NCI-H2227 treated with DMSO at 0.1 percent for 48 hours (cell line): ENCODE data around the gene ID2.

Source experiments
- DNase-seq: peaks from one replicate; lab custom pipeline; 2025; lab: John Stamatoyannopoulos, UW

Gene ID2

DNA sequence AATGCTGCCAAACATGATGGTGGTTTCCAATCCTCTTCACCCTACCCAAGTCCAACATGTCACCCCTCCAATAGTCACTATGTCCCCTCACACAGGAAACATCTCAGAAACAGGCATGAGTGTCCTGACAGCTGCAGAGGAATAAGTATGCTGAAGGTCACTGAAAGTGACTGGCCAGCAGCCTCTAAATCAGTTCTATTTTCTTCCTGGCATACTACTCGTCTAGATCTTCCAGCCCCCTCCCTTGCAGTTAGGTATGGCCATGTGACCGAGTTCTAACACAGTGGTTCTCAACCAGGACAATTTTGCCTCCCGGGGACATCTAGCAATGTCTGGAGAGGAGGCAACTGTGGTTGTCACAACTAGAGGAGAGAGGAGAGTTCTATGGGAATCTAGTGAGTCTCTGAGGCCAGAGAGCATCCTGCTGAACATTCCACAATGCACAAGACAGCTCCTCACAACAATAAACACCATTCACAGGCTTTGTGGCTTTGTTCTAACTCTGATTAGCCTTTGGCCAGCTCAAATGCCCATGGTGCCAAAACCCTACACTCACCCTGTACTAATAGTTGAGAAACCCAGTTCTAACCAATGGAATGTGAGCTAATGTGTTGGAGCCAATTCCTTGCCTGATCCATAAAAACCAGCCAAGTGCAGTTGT lies 12.6 kb upstream of the ID2 start:
- DNase-seq: no peak

DNA sequence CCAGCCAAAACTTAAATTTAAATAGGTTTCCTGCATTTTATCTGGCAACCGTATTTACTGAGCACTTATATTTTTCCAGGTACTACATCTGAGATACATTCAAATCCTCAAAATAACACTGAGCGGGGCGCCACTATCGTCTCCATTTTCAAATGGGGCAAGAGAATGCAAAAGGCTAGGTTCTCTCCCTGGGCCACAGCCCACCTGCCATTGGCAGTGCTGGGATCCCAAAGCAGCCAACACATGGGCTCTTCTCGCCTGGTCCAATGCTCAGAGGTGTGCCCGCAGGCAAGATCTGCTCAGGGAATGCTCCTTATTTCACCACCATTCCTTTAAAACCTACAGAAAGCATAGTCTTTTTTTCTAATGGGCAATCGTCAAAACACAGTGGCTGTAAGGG lies 11.3 kb upstream of the ID2 start:
- DNase-seq: no peak

DNA sequence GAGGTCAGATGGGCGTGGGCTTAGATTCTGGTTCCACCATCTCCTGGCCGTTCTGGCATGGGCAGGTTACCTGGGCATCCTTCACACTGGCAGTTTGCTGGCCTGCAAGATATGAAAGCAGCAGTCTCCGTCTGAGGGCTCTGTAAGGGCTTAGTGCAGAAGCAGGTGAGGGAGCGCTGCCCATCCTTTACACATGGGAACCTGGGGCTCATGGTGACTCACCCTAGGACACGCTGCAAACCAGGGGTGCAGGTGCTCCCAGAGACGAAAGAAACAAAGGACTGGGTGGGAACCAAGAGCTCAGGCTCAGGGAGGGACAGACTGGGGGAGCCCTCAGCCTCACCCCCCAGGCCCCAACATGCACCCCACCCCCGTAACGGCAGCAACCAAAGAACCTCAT lies 10.7 kb upstream of the ID2 start:
- DNase-seq: no peak

DNA sequence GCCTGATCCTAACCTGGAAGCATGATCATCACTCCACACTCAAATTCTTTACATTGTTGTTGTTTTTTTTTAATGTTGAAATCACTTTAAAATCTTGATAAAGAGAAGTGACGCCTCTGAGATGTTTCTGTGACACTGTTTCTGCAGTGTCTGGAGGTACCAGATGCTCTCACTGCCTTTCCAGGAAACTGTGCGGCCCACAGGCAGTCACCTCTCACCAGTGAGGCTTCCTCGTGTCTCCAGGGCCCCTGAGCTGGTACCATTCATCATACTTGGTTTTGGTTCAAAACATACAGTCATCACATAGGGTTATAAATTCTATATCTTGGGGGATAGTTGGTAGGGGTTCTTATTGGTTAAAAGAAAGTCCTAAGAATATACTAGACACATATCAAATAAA lies 10.1 kb upstream of the ID2 start:
- DNase-seq: no peak

DNA sequence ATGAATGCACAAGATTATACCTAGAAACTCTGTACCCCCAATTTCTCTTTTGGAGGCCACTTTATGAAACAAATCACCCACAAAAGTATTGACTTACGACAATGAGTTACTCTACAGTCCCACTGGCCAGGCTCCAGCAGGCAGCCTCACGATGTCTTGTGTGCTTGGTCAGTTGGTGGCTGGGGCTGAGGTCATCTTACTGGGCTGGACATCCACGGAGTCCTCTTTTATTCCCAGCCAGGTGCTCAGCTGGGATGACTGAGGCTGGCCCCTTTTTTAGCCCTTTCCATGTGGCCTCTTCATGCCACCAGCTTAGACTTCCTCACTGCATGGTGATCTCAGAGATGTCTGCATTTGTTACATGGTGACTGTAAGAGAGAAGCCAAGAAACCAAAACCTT lies 8.9 kb upstream of the ID2 start:
- DNase-seq: no peak

DNA sequence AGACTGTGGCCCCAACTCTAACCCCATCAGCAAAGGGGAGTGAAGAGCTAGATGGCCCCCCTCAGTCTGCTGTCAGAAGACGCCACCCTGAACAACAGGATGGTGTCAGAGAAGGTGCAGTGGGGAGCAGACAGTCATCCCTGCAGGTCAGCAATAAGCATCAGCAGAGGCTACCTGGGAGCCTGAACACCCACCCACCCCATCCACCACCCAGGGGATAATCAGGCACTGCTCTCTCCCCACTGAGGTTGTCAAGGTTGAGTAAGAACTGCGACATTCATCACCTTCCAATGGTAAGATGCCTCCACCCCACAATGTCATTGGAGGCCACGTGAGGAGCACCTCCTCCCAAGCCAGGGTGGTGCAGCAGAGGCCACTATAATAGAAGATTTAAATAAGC lies 8.5 kb upstream of the ID2 start:
- DNase-seq: no peak

DNA sequence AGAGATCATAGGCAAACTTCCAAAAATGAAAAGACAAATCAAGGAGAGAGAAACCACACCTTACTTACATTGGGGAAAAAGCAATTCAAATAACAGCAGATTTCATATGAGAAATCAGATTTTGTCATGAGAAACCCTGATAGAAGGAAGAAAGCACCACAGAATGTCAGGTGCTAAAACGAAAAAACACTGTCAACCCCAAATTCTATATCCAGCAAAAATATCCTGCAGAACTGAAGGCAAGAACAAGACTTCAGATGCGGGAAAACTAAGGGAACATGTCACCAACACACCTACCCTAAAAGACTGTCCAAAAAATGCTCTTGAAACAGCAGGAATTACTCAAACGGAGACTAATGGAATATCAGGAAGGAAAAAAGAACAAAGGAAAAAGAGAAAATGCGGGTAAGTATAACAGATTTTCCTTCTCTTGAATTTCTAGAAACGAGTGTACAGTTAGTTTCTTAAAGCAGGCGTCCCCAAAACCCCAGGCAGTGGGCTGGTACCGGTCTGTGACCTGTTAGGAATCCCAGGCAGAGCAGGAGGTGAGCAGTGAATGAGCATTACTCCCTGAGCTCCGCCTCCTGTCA lies 7.3 kb upstream of the ID2 start:
- DNase-seq: no peak

DNA sequence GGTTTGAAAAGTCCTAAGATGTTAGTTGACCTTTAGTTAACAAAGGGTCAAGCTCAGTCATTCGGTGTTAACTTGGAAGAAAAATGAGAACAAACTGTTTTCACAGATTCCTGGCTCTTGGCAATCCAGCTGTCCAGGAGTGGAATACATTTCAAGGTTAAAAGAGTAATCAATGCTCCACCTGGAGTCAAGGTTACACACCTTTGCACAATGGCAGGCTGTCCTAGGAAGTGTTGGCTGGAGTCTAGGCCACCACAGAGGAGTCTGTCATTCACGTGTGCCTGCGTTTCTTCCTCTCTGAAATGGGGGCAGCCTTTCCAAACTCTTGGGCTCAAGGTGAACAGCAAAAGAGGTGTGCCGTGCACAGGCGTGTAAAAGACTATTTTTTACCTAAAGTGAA lies 6.3 kb upstream of the ID2 start:
- DNase-seq: no peak

DNA sequence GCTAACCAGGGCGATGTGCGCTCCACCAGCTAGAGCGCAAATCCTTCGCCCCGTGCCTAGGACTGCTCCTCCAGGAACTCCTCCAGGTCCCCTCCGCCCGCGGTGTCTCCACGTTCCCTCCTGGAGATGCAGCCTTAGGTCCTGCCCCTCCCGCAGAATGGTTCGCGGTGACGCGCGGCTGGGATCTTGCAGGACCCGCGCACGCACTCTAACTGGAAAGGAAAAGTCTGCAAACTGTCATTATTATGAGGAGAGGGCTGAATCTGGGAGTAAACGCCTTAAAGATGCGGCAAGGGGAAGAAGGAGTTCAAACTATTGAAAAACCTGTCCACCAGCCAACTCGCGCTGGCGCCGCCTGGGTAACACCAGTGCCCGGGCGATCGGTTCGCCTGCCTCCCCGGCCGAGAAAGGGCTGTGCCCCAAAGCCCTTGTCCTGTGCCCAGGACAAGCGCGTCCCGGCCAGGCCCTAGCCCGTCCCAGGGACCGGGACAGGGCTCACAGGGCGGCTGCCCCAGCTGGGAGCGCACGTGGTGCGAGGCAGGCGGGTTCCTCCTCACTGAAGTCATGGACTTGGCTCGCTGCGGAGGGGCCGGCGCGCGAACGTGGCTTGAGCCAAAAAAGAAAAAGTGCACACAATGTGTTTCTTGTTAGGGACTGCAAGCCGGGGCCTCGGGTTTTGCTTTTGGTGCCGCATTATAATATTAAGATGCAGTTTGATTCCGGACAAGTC lies 5.5 kb upstream of the ID2 start:
- no peak for DNase-seq

DNA sequence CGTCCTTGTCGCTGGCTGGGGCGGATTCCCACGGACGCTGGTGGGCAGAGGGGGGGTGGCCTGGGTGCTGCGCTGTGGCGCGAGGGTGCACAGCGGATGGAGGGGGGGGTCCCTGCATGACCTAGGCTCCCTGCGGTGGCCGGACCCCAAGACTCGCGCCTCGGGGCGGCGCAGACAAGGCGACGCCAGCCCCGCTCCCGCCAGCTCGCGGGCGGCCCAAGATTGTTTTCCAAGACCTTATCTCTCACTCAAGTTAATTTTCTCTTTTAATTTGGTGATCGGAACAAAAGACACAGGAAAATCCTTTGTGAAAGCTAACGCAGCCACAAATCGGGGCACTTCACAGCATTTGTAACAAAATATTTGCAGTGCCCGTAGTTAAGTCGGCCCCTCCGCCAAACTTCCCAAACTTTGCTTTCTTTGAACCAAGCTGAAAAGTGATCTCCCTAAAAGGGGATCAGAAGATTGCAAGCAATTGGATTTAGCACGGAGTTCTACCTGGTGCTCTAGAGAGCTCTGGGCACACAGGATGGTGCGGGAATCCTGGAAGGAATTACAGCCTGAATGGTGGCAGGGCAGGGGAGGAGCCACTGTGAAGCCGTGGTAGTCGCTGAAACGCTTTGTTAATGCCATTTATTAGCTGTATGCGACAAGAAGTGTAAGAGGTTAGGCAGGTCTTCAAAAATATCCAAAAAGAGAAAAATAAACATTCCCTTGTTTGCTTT lies 4.8 kb upstream of the ID2 start:
- DNase-seq: peak; percentile 73

DNA sequence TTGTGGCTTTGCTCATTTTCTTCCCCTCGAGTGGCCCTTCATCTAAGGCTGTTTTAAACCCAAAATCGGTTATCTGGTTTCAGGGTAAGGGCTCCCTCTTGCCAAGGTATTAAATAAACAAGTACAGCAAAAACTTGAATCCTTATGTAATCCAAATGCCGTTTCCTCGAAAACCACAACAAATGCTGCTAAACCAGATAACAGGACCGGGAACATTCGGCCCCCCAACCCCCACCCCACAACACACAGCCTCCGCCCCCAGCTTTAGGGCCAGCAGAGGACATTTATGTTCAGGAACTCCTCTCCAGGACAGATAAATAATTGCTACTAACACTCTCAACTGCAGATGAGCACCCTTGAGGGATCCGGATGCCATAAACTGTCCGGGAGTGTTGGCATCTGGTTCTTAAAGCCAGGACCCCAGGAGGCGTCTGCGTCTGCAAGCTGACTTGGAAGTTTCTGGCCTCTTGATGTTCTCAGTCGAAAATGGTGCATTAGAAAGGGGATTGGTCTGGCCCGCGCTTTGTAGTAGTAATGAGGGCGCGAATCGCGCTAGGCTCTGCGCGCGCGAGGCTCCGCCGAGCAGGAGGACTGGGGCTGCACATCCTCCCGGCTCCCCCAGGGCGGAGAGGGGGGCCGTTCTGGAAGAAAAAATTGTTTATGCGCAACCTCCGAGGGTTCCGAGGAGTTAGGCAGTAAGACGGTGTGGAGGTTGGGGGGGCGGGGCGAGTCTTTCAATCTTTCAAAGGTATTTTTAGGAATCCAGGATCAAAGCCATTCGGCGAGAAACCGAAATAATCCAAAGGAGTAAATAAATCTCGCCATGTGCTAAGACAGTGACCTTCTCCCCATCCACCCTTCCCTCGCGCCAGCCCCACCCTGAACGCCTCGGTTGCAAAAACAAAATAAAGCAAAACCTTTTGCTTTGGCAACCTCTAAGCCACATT lies 3.9 kb upstream of the ID2 start:
- peak; percentile 88 for DNase-seq

DNA sequence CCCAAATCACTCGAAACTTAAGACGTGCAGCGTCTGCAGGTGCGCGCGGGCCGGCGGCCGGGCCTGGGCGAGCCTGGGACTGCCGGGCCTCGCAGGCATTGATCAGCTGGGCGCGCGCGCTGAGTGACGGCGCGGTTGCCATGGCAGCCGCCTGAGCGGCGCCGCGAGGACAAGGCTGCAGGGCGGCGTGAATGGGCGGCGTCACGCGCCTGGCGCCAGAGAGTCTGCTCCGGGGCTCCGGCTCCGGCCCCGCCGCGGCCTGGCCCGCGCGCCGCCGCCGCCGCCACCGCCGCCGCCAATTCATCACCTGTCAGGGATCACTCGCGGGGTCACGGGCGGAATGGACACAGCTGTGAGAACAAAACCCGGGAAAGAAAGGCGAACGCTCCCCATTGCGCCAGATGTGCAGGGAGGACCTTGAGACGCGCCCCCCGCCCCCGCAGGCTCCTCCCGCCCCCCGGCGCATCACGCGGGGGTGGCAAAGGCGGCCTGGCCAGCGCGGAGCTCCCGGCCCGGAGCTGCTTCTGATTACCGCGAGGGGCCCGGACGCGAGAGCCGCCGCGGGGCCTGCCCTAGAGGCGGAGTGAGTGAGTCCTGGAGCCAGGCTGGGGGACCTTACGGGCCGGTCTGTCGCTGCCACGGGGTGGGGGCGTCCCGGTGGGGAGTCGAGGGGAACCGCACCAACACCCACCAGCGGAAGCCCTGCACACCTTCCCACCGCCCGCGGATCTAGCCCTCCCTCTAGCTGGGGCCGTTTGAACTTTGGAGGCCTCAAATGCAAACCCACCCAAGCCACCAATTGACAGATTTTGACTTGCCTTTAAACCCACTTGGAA lies 2.9 kb upstream of the ID2 start:
- peak; percentile 94 for DNase-seq

DNA sequence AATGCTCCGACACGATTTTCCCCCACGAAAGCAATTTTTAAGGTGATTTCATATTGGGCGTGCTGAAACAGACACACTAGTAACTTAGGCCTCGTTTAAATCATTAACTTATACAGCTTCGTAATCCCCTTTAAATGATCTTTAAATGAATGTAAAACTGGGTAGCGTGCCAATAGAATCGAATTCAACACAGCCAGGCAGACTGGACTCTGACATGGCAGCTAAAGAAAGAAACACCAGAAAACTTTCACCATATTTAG lies 2.4 kb upstream of the ID2 start:
- no peak for DNase-seq

DNA sequence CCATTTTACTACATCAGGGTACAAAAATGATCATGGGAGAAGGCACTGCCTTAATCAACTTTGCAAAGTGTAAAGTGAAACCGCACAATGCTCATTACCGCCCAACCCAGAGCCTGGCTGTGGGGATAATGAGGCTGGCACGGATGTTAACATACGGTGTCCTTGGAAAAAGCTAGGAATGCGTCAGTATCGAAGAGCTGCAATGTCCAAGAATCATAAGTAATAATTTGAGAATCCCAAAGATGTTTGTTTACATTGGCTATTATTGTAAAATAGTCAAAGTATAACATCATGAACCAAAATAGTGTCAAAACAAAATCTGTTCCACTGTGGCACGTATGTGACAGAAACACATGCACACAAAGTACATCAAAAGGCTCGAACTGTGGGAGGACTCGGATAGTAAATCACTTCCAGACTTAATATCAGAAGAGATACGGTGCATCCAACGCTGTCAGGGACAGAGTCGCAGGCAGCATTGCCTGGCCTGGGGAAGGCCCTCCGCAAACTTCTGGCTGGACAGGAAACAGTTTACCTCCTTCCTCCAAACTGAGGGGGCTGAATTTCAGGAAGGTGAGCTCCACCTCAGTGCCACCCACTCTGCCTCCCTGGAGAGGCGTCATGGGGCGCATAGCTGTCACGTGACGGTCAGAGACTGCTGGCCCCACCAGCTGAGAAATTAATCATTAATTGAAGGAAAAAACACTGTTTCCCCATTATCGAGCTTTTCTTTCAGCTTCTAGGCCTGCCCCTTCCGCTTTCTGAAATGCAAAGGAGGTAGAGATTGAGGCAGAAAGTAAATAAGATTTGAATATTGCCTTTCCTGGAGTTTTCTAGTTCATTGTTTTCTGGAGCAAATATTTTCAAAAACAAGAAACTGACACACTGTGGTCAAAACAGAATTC lies 1.8 kb upstream of the ID2 start:
- DNase-seq: peak; percentile 50

DNA sequence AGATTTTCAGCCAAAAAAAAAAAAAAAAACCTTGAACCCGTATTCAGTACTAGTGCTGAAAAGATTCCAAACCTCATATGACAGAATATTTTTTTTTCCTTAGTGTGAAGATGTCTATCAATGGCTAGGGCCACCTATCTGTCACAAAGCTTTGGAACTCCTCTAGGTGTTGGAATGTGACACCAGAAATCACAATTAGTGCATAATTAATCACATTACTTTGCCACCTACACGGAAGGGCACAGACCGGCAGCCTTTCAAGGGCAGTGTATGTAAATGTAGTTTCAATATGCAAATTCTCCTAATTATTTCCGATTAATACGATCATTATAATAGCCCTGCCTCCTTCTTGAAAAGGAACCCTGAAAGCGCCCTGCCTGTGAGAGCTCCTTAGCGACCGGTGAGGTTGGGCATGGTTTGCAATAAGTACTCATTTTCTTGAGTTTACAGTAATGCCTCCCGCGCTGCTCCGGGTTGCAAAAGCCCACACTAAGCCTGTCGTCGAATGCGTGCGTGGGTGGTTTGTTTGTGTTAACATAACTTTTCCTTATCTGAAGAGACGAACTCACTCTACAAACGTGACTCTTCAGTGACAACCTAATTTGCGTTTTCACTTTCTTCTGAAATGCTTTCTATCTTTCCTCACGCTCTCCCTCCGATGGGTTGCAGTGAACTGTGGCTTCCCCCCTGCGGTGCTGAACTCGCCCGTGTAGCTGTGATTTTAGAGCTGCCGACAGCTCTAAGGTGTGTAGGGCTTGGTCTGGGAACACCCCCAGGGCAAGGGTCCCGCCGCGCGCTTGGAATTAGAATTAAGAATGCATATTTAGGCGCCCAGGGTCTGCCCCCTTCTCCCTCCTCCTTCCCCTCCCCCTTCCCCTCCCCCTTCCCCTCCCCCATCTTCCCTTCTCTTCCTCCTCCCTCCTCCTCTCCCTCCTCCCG lies 765 bp upstream of the ID2 start:
- peak; percentile 90 for DNase-seq

DNA sequence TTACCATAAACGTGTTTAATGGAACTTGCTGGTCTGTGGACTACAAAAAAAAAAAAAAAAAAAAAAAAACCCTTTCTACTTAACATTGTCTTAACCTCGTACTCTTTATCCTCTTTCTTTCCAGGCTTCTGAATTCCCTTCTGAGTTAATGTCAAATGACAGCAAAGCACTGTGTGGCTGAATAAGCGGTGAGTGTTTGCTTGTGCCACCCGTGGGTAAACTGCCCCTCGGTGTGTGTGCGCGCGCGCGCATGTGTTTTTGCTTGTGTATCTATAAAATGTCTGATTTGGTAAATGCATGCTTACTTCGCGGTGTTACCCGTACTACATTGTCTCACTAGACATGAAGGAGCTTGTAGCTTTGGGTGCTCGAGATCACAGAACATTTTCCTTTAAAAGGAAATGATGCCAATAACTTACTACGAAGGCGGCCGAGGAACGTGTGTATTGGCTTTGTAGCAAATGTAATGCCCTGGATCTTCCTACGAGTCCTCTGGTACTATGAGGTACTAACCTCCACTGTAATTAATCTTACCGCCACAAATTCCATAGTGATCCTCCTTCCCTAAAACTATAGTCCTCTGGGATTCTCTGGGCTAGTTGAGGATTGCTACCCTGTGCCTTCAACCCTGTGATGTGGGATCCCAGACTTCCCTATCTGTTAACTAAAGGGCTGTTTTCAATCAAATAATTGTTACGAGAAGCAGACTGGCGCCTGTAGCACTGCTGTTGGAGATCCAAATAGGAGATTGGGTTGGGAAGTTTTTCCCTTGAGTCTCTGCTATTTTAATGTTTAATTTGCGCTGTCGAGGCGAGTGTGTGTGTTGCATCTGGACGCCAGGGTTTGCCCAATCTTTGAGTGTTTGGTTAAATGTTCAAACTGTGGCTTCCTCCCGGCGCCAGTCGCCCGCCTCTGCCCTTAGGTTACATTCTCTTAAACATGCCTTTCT lies 1.1 kb downstream of the ID2 start:
- DNase-seq: peak; percentile 43

DNA sequence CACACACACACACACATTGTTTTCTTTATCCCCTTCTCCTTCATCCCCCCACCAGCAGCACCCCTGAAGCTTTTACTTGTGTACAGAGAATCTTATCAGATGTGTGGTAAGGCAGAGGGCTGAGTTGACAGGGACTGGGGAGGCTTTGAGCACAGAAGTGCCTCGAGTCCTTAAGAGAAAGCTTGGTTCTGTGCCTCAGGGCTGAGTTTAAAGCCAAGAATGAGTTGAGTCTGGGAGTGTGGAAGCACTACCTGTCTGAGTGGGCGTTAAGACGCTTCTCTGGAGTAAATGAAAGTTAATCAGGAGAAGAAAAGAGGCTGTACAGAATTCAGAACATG lies 2.7 kb downstream of the ID2 start:
- no peak for DNase-seq
